GM21576 (cell line): ENCODE data around the gene SH3RF3.

Source experiments
- ATAC-seq: cut with Tn5 transposase; IDR thresholded peaks from one replicate; pipeline ENCODE4 v1.9.1; 2021; ENCODE audit warnings: mild to moderate bottlenecking, moderate library complexity; ENCODE audit not compliant: unreplicated experiment

SH3RF3 gene

GRCh38 chr2:109422758-109423500 lies 293.9 kb downstream of the SH3RF3 start:
- no peak for ATAC-seq

GRCh38 chr2:109423556-109424359 lies 294.8 kb downstream of the SH3RF3 start:
- no peak for ATAC-seq

GRCh38 chr2:109425411-109425810 lies 296.4 kb downstream of the SH3RF3 start:
- no peak for ATAC-seq

GRCh38 chr2:109427661-109428091 lies 298.7 kb downstream of the SH3RF3 start:
- no peak for ATAC-seq

GRCh38 chr2:109428281-109428680 lies 299.3 kb downstream of the SH3RF3 start:
- no peak for ATAC-seq

GRCh38 chr2:109428841-109429566 lies 300.0 kb downstream of the SH3RF3 start:
- no peak for ATAC-seq

- ATAC-seq = no peak
Measured at GRCh38 chr2:109429567-109430328, 300.7 kb downstream of the SH3RF3 start.

GRCh38 chr2:109430329-109430636 lies 301.3 kb downstream of the SH3RF3 start:
- ATAC-seq = no peak

GRCh38 chr2:109432421-109432820 lies 303.4 kb downstream of the SH3RF3 start:
- ATAC-seq = no peak

- ATAC-seq = no peak
Measured at GRCh38 chr2:109433486-109433885, 304.5 kb downstream of the SH3RF3 start.

- ATAC-seq = no peak
Measured at GRCh38 chr2:109433926-109434325, 304.9 kb downstream of the SH3RF3 start.

- no peak for ATAC-seq
Measured at GRCh38 chr2:109434351-109434750, 305.3 kb downstream of the SH3RF3 start.

- ATAC-seq = no peak
Measured at GRCh38 chr2:109435066-109435690, 306.2 kb downstream of the SH3RF3 start.

GRCh38 chr2:109435901-109436598 lies 307.0 kb downstream of the SH3RF3 start:
- no peak for ATAC-seq

- no peak for ATAC-seq
Measured at GRCh38 chr2:109436610-109437225, 307.7 kb downstream of the SH3RF3 start.

- no peak for ATAC-seq
Measured at GRCh38 chr2:109437325-109438090, 308.5 kb downstream of the SH3RF3 start.

- no peak for ATAC-seq
Measured at GRCh38 chr2:109438146-109438545, 309.1 kb downstream of the SH3RF3 start.

- no peak for ATAC-seq
Measured at GRCh38 chr2:109438773-109439389, 309.9 kb downstream of the SH3RF3 start.
